Measurements from ENCODE around the gene SCYGR1.

DNA sequence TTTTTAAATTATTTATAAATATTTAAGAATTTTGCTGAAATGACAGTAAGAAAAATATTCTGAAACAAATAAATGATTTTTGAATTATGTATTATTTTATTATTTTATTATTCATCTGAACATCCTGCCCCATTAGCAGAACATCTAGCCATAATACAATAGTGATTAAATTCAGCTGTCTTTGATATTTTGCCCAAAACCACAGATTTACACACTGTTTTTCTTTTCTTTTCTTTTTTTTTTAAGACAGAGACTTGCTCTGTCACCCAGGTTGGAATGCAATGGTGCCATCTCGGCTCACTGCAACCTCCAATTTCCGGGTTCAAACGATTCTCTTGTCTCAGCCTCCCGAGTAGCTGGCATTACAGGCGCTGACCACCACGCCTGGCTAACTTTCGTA is 1.9 kb upstream of the SCYGR1 start:
- TF ChIP-seq, protein P1, sequence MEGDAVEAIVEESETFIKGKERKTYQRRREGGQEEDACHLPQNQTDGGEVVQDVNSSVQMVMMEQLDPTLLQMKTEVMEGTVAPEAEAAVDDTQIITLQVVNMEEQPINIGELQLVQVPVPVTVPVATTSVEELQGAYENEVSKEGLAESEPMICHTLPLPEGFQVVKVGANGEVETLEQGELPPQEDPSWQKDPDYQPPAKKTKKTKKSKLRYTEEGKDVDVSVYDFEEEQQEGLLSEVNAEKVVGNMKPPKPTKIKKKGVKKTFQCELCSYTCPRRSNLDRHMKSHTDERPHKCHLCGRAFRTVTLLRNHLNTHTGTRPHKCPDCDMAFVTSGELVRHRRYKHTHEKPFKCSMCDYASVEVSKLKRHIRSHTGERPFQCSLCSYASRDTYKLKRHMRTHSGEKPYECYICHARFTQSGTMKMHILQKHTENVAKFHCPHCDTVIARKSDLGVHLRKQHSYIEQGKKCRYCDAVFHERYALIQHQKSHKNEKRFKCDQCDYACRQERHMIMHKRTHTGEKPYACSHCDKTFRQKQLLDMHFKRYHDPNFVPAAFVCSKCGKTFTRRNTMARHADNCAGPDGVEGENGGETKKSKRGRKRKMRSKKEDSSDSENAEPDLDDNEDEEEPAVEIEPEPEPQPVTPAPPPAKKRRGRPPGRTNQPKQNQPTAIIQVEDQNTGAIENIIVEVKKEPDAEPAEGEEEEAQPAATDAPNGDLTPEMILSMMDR (IDR thresholded peaks at IDR 0.05; ENCODE audit: poor library complexity, severe bottlenecking) = no peak
- TF ChIP-seq SMC3 (conservative IDR thresholded peaks at IDR 0.05; ENCODE audit: poor library complexity) = no peak
- TF ChIP-seq MXI1 (conservative IDR thresholded peaks at IDR 0.05; ENCODE audit: poor library complexity, severe bottlenecking) = no peak
- TF ChIP-seq EP300 (conservative IDR thresholded peaks at IDR 0.05; ENCODE audit: poor library complexity, severe bottlenecking) = no peak
- TF ChIP-seq POLR2AphosphoS5 (IDR thresholded peaks at IDR 0.05) = no peak
- TF ChIP-seq, protein P2, sequence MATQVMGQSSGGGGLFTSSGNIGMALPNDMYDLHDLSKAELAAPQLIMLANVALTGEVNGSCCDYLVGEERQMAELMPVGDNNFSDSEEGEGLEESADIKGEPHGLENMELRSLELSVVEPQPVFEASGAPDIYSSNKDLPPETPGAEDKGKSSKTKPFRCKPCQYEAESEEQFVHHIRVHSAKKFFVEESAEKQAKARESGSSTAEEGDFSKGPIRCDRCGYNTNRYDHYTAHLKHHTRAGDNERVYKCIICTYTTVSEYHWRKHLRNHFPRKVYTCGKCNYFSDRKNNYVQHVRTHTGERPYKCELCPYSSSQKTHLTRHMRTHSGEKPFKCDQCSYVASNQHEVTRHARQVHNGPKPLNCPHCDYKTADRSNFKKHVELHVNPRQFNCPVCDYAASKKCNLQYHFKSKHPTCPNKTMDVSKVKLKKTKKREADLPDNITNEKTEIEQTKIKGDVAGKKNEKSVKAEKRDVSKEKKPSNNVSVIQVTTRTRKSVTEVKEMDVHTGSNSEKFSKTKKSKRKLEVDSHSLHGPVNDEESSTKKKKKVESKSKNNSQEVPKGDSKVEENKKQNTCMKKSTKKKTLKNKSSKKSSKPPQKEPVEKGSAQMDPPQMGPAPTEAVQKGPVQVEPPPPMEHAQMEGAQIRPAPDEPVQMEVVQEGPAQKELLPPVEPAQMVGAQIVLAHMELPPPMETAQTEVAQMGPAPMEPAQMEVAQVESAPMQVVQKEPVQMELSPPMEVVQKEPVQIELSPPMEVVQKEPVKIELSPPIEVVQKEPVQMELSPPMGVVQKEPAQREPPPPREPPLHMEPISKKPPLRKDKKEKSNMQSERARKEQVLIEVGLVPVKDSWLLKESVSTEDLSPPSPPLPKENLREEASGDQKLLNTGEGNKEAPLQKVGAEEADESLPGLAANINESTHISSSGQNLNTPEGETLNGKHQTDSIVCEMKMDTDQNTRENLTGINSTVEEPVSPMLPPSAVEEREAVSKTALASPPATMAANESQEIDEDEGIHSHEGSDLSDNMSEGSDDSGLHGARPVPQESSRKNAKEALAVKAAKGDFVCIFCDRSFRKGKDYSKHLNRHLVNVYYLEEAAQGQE (IDR thresholded peaks at IDR 0.05; ENCODE audit: borderline replicate concordance) = no peak
- no peak for TF ChIP-seq EZH2 (IDR thresholded peaks at IDR 0.05; ENCODE audit: borderline replicate concordance, insufficient read depth, low read length, poor library complexity, severe bottlenecking)
- TF ChIP-seq RAD21 (conservative IDR thresholded peaks at IDR 0.05) = no peak
